C4-2B (cell line): ENCODE data around the gene ALG11.
"Not testable (repeated sequence)": the region's sequence is repeated elsewhere in the genome, so short reads cannot be mapped to it uniquely, and the experiment has no call there.

ENCODE experiments used
- H3K27ac ChIP-seq: fragments of 450-650 bp; 2 replicates; pipeline ENCODE4 v1.5.1; 2017
- CTCF ChIP-seq: fragments of 450-650 bp; conservative IDR thresholded peaks from 2 replicates; pipeline ENCODE4 v1.5.1; 2017; ENCODE audit warnings: mild to moderate bottlenecking
- ZFX ChIP-seq: fragments of 450-650 bp; IDR thresholded peaks from 2 replicates; pipeline ENCODE4 v1.6.1; 2017

Gene ALG11

GRCh38 chr13:52022356-52022755, 10.2 kb downstream of the ALG11 start:
- TF ChIP-seq CTCF (no peak), ZFX (no peak)
- H3K27ac ChIP-seq: no peak overlapping the region

GRCh38 chr13:52024481-52024880, 12.3 kb downstream of the ALG11 start, which contains the start of gene UTP14C:
Gene UTP14C (plus strand): TSS chr13:52024691. CDS start chr13:52028805, 4,114 bp downstream.
- H3K27ac ChIP-seq: no peak within 1 kb of the TSS
- TF ChIP-seq ZFX (no peak), CTCF (no peak)

GRCh38 chr13:52025475-52026245, 13.5 kb downstream of the ALG11 start:
- TF ChIP-seq ZFX (no peak), CTCF (no peak)
- no peak overlapping the region for H3K27ac ChIP-seq

- TF ChIP-seq CTCF (no peak), ZFX (no peak)
- no peak overlapping the region for H3K27ac ChIP-seq
These were observed 14.0 kb downstream of the ALG11 start for GRCh38 chr13:52026246-52026626.

GRCh38 chr13:52027832-52028231, 15.6 kb downstream of the ALG11 start:
- no peak overlapping the region for H3K27ac ChIP-seq
- TF ChIP-seq CTCF (no peak), ZFX (no peak)

GRCh38 chr13:52029569-52029968, 17.4 kb downstream of the ALG11 start:
- TF ChIP-seq ZFX (no peak), CTCF (no peak)
- H3K27ac ChIP-seq: no peak overlapping the region

- H3K27ac ChIP-seq: not testable (repeated sequence)
These were observed 18.2 kb downstream of the ALG11 start for GRCh38 chr13:52030401-52030800.

GRCh38 chr13:52033039-52033438, 20.8 kb downstream of the ALG11 start:
- no peak overlapping the region for H3K27ac ChIP-seq
- TF ChIP-seq ZFX: no peak
- no peak for TF ChIP-seq CTCF
